K562 (cell line): ENCODE data around the gene SYCN.

ENCODE experiments used
- CBX3 ChIP-seq, 2 experiments: IDR thresholded peaks; 1 replicate in 1 of 2; 2 replicates in 1 of 2; pipeline ENCODE4 v1.6.1; 2012; ENCODE audit warnings: inconsistent platforms in 2 of 2, low read length in 2 of 2, borderline replicate concordance in 1 of 2, control low read depth in 1 of 2
- RFX5 ChIP-seq: IDR thresholded peaks from 2 replicates; pipeline ENCODE4 v1.6.1; 2011; ENCODE audit warnings: low read depth, mild to moderate bottlenecking, improper control_type of control experiment, low read length

DNA sequence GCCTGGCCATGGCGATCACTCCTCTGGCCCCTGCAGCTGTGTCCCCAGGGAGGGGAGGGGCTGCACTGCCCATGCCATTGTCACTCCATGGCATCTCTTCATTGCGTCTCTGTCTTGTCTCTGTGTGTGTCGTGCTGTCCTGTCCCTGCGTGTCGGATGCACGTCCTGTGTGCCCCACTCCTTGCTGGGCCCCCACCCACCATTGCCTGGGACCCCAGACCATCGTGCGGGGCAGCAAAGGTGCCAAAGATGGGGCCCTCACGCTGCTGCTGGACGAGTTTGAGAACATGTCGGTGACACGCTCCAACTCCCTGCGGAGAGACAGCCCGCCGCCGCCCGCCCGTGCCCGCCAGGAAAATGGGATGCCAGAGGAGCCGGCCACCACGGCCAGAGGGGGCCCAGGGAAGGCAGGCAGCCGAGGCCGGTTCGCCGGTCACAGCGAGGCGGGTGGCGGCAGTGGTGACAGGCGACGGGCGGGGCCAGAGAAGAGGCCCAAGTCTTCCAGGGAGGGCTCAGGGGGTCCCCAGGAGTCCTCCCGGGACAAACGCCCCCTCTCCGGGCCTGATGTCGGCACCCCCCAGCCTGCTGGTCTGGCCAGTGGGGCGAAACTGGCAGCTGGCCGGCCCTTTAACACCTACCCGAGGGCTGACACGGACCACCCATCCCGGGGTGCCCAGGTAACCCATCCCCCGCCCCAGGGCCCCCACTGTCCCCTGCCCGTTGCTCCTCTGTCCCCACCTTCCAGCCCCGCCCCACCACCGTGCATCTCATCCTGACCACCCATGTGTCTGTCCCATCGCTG, 31.2 kb downstream of the SYCN start:
- TF ChIP-seq CBX3 (IDR thresholded peaks at IDR 0.05; ENCODE audit: borderline replicate concordance in 1 of 2, low read length in 2 of 2) (no peak), RFX5 (no peak)
